DMS53 treated with DMSO at 0.1 percent for 48 hours (cell line): ENCODE measurements around the gene PRDX4.
"Not testable (repeated sequence)": the region's sequence is repeated elsewhere in the genome, so short reads cannot be mapped to it uniquely, and the experiment has no call there.

Source experiments
- DNase-seq: peaks from one replicate; lab custom pipeline; 2025; ENCODE audit not compliant: unreplicated experiment; lab: John Stamatoyannopoulos, UW

The PRDX4 gene

DNA sequence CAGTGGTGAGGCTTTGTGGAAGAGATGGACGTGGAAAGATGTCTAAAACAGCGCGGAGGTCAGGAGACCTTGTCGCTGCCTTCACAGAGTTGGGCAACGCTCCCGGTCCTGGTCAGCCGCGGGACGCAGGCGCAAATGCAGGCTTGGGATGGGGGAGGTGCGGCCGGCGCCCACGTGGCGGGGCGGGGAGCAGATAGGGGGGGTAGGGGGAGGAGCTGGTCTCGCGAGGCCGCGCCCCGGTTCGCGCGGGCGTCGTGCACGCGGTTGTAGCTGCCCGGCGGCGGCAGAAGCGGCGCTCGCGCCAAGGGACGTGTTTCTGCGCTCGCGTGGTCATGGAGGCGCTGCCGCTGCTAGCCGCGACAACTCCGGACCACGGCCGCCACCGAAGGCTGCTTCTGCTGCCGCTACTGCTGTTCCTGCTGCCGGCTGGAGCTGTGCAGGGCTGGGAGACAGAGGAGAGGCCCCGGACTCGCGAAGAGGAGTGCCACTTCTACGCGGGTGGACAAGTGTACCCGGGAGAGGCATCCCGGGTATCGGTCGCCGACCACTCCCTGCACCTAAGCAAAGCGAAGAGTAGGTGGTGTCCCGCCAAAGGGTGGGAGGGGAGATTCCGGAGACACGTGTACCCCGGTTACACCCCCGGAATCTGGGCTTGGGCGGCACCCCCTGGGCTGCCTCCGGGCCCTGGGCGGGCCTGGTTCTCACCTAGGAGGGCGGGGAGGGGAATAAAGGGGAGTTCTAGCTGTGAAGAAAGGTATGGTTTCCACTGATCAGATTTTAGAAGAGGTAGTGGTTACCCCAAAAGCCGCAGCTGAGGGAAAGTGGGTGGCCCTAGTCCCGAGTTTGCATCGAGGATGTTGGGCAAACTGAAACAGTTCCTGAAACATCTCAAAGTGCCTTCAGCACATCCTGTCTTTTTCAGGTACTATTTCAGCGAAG is at the start of gene PRDX4:
Gene PRDX4, plus strand, starts transcription at position 255 of the 939 bp plus-strand sequence. Its CDS starts 78 bp downstream, at position 333.
- peak; percentile 72 for DNase-seq

DNA sequence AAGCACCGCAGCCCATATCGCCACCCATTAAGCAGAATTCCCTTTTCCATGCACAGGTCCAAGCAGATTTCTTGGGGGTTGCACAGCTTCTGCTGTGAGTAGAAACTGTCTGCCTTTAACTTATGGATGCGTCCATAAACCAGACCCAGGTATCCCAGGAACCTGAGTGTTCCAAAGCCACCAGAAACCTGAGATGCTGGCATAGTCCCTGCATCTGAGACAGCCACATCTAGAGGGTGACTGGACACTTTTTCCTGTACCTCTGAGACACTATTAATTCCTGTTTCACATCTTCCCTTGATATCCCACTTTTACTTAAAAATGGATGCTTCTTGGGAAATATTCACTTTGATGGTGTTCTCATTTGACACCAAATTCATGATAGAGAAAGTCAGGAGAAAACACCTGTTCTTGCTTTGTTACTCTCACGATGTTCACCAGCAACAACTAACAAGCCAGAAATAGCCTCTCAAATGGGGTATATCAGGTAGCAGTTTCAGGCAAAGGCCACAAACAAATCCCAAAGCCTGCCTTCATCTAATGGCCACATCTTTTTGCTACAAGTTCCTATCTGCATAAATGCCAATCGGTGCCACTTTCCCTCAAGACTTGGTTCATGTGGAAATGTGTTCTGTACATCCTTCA is 45.5 kb upstream of the PRDX4 start:
- DNase-seq: no peak

DNA sequence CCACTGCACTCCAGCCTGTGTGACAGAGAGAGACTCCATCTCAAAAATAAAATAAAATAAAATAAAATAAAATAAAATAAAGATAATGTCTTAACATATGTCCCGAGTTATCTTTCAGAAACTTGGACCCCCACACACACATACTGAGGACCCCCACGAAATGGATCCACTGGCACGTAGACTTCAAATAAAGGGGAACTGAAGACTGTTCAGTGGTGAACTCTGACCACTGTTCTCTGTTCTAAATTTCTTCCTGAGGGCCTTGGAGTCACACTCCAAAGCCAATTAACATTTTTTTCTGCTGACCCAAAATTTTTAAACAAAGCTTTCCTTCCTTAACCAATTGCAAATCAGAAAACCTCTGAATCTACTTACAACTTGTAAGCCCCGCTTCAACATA is 43.5 kb upstream of the PRDX4 start:
- no peak for DNase-seq

DNA sequence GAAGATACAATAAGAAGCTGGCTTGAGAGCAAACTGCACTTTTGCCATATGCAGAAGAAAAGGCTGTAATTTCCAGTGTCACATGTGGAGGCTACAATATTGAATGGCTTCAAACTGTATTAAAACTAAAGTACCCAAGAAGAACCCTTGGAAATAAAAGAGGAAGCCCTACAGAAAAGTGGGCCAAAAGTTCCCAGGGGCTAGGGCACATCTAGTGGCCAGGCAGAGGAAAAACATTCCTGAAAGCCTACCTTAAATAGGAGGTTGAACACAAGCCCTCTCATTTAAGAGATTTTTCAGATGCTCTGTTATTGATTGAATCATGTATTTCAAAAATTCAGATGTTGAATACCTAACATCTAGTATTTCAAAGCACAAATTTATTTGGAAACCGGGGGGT is 40.6 kb upstream of the PRDX4 start:
- DNase-seq: no peak

DNA sequence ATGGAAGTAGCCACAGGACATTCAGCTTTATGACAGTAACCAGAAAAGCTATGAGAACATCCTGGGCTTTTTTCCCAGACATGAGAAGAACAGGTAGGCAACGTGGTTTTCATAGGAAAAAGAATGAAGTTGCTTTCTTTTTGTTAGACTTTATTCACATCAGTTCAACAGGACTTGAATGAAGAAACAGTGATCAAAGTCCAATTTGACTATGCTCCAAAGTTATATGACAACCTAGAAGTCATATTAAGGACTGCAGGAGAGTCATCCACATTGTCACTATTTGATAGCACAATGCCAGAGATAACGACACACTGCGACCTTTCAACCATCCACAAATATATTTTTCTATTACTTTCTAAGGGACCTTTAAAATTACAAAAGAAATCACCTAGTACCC is 39.2 kb upstream of the PRDX4 start:
- DNase-seq: no peak

DNA sequence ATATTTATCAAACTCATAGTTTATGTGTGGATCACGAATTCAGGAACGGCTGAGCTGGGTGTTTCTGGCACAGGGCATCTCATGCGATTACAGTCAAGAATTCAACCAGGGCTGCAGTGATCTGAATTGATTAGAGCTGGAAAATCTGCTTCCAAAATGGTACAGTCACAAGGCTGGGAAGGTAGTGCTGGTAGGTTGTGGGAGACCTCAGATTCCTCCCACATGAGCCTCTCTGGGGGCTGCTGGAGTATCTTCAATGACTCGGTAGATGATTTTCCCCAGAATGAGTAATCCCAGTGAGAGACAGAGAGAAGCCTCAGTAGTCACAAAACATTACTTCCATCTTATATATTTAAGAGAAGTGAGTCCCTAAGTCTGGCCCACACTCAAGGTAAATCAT is 36.2 kb upstream of the PRDX4 start:
- no peak for DNase-seq

DNA sequence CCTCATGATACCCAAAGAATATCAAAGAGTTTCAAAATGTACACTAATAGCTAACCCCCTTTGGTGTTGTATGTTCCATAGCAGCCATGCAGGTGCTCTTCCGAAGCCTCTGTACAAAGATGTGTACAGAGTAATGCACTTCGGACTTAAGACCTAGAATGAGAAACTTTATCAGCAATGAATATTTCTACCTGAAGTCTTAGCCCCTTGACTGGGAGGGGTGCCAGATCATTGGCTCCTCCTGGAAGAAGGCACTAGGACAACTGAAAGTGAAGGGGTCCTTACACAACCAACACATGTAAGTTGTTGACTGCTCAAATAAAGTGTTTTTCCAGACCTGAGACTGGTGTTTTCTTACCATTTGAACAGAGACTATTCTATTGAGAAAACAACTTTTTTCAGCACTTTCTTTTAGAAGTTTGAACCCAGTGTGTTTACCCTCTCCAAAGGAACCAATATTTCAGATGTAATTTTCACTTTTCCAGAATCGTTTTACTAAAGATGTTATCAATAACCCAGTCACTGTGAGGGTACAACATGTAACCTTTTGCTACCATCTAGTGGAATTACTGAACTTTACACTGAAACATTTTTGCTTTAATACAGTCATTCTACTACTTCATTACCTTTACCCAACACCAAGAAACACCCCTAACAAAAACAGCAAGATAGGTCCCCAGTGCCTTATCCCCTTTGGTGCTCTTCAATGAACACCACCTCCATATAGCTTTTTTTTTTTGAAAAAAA is 33.3 kb upstream of the PRDX4 start:
- peak; percentile 1 for DNase-seq

DNA sequence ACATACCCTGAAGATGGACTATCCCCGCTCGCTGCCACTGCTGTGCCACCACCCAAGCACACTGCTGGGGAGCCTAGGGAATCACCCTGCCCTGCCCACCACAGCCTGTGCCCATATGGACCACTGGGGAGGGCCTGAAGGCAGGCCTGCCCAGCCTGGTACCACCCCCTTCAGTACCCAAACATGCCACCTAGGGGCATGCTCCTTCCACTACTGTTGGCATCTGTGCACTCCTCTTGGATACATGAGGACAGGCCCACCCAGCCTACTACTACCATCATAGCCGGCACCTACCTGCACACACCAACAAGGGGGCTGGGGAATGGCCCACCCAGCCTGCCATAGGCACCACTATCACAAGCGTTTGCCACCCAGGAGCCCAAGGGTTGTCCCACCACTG is 30.1 kb upstream of the PRDX4 start:
- DNase-seq: no peak

DNA sequence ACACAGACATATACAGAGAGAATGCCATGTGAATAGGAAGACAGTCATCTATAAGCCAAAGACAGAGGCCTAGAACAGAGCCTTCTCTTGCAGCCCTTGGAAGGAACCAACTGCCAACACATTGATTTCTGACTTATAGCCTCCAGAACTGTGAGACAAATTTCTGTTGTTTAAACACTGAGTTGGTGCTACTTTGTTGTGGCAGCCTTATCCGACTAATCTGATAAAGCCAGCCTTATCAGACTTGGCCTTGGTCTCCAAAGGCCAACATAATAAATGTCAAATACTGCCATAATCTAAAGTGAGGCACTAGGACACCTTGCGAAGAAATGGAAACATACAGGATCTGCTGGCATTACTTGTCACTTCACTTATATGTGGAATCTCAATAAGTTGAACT is 24.3 kb upstream of the PRDX4 start:
- DNase-seq: no peak

DNA sequence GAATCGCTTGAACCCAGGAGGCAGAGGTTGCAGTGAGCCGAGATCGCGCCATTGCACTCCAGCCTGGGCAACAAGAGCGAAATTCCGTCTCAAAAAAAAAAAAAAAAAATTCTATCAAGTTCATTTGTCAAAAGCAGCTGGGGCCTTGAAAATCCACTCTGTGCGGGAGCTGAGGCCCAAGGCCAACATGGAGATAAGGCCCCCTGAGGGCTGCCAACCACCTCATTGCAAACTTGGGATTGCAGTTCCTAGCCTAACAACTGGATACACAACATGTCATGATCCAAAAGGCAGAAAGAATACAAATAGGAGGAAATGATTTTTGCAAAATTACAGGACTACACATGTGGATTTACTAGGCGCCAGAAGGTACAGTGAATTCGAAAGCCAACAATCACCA is 22.5 kb upstream of the PRDX4 start:
- DNase-seq: no peak

DNA sequence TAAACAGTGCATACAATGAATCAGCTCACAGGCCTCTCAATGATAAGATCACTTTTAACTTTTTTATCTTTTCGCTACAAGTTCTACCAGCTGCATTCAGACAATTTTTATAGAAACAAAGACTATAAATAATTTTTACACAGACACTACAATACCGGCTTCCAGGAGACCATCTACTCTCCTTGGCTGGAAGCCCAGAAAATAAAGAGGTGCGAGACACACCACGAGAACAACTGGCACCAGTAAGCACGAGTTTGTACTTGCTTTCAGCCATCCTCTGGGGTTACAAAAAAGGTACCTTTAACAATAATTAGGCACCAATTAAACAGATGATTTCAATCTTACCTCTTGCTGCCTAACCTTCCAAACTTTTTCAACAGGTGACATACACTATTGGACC is 11.2 kb upstream of the PRDX4 start:
- DNase-seq: no peak

DNA sequence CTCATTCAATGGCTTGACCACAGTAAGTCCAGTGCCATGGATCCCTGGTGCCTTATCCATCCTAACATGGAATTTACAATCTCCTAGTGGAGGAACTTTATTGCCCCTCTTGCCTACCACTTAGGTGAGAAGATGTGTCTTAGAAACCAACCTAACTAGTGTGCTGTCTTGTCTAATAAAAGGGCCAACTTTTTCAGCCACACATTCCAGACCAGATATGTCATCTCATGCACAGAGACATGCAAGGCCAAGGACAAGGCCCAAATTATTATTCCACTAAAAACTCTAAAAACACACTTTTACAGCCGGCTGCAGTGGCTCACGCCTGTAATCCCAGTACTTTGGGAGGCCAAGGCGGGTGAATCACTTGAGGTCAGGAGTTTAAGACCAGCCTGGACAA is 10.6 kb upstream of the PRDX4 start:
- DNase-seq: no peak

DNA sequence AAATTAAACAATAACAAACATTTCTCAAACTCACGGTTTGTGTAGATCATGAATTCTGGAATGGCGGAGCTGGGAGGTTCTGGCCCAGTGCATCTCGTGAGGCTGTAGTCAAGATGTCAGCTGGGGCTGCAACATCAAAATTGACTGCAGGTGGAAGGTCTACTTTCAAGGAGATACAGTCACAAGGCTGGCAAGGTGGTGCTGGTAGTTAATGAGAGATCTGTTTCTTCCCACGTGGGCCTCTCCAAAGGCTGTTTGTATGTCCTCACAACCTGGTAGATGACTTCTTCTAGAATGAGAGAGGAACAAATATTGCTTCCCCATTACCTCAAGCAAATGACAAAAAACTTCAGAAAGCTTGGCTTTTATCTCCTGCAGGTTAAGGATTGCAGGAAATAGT is 8.0 kb upstream of the PRDX4 start:
- no peak for DNase-seq

DNA sequence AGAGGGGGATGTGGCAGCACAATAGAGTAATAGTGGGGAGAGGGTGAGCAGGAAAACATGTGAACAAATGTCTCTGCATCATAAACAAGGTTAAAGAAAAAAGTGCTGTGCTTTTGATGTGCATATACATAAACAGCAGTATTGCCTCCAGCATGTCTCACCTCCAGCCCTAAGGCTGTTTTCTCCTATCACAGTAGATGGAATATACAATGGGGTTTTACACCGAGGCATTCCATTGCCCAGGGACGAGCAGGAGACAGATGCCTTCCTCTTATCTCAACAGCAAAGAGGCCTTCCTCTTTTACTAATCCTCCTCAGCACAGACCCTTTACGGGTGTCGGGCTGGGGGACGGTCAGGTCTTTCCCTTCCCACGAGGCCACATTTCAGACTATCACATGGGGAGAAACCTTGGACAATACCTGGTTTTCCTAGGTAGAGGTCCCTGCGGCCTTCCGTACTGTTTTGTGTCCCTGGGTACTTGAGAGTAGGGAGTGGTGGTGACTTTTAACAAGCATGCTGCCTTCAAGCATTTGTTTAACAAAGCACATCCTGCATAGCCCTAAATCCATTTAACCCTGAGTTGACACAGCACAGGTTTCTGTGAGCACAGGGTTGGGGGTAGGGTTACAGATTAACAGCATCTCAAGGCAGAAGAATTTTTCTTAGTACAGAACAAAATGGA is 7.1 kb upstream of the PRDX4 start:
- not testable (repeated sequence) for DNase-seq

DNA sequence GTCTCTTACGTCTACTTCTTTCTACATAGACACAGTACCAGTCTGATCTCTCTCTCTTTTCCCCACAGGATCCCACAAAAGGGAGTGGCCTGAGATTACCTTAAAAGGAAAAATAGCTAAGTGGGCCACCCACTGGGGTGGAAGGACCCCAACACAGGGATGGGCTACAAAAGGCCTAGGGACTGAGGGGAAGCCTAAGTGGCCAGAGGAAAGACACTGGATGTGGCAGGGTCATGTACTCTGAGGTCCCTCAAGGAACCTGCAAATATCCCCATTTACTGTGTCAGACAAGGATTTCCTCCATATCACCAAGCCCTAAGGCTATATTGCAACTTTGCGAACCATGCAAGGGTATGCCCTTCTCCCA is 6.5 kb upstream of the PRDX4 start:
- no peak for DNase-seq

DNA sequence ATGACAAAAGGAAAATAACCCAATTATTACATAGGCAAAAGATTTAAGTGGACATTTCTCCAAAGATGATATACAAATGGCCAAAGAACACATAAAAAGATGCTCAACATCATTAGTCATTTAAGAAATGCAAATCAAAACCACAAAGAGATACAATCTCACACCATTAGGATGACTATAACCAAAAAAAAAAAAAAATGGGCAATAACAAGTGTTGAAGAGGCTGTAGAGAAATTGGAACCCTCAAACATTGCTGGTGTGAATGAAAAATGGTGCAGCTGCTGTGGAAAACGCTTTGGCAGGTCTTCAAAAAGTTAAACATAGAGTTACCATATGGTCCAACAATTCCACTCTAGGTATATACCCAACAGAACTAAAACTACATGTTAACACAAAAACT is 5.6 kb upstream of the PRDX4 start:
- DNase-seq: no peak

DNA sequence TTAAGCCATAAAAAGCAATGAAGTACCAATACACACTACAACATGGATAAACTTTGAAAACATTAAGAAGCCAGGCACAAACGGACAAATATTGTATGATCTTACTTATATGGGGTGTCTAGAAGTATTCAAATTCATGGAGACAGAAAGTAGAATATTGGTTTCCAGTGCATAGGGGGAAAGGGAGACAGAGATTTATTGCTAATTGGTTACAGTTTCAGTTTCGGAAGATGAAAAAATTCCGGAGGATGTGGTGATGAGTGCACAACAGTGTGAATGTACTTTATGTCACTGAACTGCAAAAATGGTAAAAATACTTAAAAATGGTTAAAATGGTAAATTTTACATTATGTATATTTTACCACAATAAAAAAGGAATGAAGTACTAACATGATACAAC is 5.1 kb upstream of the PRDX4 start:
- no peak for DNase-seq

DNA sequence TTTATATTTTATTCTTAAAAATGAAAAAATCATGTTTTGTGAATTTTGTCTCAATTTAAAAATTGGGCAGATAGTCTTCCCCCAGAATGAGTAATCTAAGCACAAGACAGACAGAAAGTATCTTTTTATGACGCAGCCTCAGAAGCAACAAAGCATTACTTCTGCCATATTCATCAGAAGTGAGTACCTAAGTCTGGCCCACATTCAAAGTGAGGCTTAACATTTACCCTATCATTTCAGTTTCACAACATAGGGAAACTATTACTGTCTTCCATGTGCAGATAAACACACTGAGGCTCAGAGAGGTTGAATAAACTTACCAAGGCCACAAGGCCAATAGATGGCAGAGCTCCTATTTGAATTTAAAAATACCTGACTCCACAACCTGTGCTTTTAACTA is 4.4 kb upstream of the PRDX4 start:
- DNase-seq: no peak

DNA sequence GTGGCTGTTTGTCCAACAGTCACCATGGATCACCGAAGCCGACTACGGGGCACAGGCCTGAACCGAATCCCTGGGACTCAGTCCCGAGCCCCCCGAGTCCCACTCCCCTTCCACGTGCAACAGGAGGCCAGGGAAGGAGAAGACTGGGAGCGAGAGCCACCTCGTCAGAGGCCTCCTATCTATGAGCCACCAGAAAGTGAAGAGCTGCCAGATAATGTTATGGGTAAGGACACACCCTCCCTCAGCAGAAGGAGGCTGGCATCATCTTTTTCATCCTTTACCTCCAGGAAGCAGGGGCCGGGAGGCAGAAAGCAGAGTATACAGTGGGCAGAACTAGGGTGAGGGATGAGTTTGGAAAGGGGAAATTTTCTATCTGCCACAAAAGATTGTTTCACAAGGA is 2.8 kb upstream of the PRDX4 start:
- no peak for DNase-seq

DNA sequence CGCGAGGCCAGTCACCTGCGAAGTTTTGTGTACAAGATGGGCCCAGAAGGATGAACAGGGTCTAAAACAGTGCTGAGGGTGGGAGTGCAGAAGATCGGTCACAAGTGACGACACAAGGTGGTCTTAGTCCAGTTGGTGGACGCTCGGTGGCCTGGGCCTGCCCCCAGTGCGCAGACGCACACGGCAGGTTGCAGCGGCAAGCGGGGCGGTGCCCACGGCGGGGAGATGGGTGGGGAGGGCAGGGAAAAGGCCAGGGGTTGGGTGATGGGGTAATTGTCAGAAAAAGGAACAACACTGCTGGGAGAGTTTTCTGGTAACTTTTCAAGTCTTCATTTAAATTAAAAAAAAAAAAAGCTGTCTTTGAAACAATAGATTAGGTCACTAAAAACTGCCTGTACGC is 1.0 kb upstream of the PRDX4 start:
- no peak for DNase-seq

DNA sequence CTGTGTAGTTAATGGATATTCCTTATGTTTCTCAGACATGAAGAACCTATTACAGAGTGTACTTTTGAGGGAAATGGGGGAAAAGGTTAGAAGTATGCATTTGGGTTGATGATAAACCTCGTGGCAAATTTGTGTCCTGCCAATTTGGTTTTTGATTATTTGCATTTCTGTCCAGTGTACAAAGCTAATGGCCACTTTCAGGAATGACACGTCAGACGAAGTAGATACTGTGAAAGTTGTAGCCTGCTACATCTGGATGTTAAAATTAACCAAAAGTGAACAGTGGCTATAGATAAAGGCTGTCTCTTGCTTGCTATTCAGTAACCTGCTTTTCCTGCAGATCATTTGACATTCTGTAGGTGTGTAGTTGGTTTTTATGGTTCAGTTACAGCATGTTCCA is 1.0 kb downstream of the PRDX4 start:
- DNase-seq: no peak
